HFFc6 (cell line): Measurements from ENCODE around the gene TRIP11. TPM values are rescaled to one million over a fixed set of nuclear protein-coding genes. Genes with fewer than 3 reads are reported as not detected.

Experiments used
- DNase-seq: peaks from one replicate; pipeline ENCODE4 v3.0.0-alpha.2; 2018
- H3K27ac Mint-ChIP-seq: 2 replicates; pipeline ENCODE4 v1.8.0; 2020; ENCODE audit warnings: mild to moderate bottlenecking, mixed read lengths
- H3K27me3 Mint-ChIP-seq: 2 replicates; pipeline ENCODE4 v1.8.0; 2021; ENCODE audit warnings: mild to moderate bottlenecking, moderate library complexity, mixed read lengths; ENCODE audit not compliant: insufficient read depth
- H3K36me3 Mint-ChIP-seq: 2 replicates; pipeline ENCODE4 v1.8.0; 2021; ENCODE audit warnings: low read depth, mixed read lengths
- H3K4me1 Mint-ChIP-seq: 2 replicates; pipeline ENCODE4 v1.8.0; 2020; ENCODE audit warnings: low read depth, mixed read lengths
- H3K4me3 Mint-ChIP-seq: 2 replicates; pipeline ENCODE4 v1.8.0; 2020; ENCODE audit warnings: mild to moderate bottlenecking, moderate library complexity, mixed read lengths
- H3K9me3 Mint-ChIP-seq: 2 replicates; pipeline ENCODE4 v1.8.0; 2020; ENCODE audit warnings: mild to moderate bottlenecking, mixed read lengths
- CTCF ChIP-seq: fragments of 200-600 bp; sonication (generic); IDR thresholded peaks from 2 replicates; pipeline ENCODE4 v1.5.0; 2021; ENCODE audit warnings: antibody characterized with exemption, mild to moderate bottlenecking
- total RNA-seq, 6 experiments: library from RNA; stranded (reverse); fragmentation: NEBNext Ultra II Directional; extraction: Animal tissue kit (Norgen Biotek cat#: 25700); gene quantifications; 2 replicates in 1 of 6; 3 replicates in 5 of 6; pipeline ENCODE4 v1.2.3, GENCODE V29; 2021

TRIP11 gene
- total RNA-seq, 6 experiments from 2014 or later, result 54.6 to 62.0 (median 58.9) TPM

- H3K4me1 Mint-ChIP-seq, result peaks cover 29% of the 10 kb centered on the region
- H3K27me3 Mint-ChIP-seq, result no peaks in the 10 kb centered on the region
- H3K27ac Mint-ChIP-seq, result no peak overlapping the region
- H3K4me3 Mint-ChIP-seq, result no peak overlapping the region
- H3K36me3 Mint-ChIP-seq, result peaks cover 12% of the 10 kb centered on the region; the same call in 1 of the 2 replicates
- no peaks in the 10 kb centered on the region for H3K9me3 Mint-ChIP-seq
- no peak for TF ChIP-seq CTCF
- DNase-seq, result no peak
Observed at GRCh38 chr14:92033906-92034687, 5.8 kb downstream of the TRIP11 start.

GRCh38 chr14:92033433-92033832, 6.4 kb downstream of the TRIP11 start:
- Mint-ChIP-seq H3K27me3 (no peaks in the 10 kb centered on the region), H3K4me1 (peaks cover 27% of the 10 kb centered on the region), H3K36me3 (peaks cover 15% of the 10 kb centered on the region; the same call in 1 of the 2 replicates), H3K9me3 (no peaks in the 10 kb centered on the region), H3K4me3 (no peak overlapping the region), H3K27ac (no peak overlapping the region)
- no peak for DNase-seq
- TF ChIP-seq CTCF, result no peak

GRCh38 chr14:92026548-92027190, 13.2 kb downstream of the TRIP11 start:
- peaks cover 2% of the 10 kb centered on the region; the same call in 1 of the 2 replicates for H3K27me3 Mint-ChIP-seq
- H3K36me3 Mint-ChIP-seq, result peaks cover 16% of the 10 kb centered on the region; the same call in 1 of the 2 replicates
- no peaks in the 10 kb centered on the region for H3K9me3 Mint-ChIP-seq
- no peak overlapping the region for H3K27ac Mint-ChIP-seq
- no peak for TF ChIP-seq CTCF
- no peak overlapping the region for H3K4me3 Mint-ChIP-seq
- H3K4me1 Mint-ChIP-seq, result peaks cover 12% of the 10 kb centered on the region; the same call in 1 of the 2 replicates
- DNase-seq, result no peak

GRCh38 chr14:92022036-92022435, 17.8 kb downstream of the TRIP11 start:
- DNase-seq, result no peak
- no peak for TF ChIP-seq CTCF
- H3K36me3 Mint-ChIP-seq, result peaks cover 7% of the 10 kb centered on the region; the same call in 1 of the 2 replicates
- peaks cover 12% of the 10 kb centered on the region; the same call in 1 of the 2 replicates for H3K4me1 Mint-ChIP-seq
- H3K27me3 Mint-ChIP-seq, result no peaks in the 10 kb centered on the region
- H3K4me3 Mint-ChIP-seq, result no peak overlapping the region
- no peak overlapping the region for H3K27ac Mint-ChIP-seq
- H3K9me3 Mint-ChIP-seq, result no peaks in the 10 kb centered on the region

GRCh38 chr14:92021523-92021922, 18.3 kb downstream of the TRIP11 start:
- H3K9me3 Mint-ChIP-seq, result no peaks in the 10 kb centered on the region
- no peak overlapping the region for H3K27ac Mint-ChIP-seq
- TF ChIP-seq CTCF, result no peak
- H3K36me3 Mint-ChIP-seq, result peaks cover 5% of the 10 kb centered on the region
- DNase-seq, result no peak
- no peak overlapping the region for H3K4me3 Mint-ChIP-seq
- peaks cover 10% of the 10 kb centered on the region; the same call in 1 of the 2 replicates for H3K4me1 Mint-ChIP-seq
- H3K27me3 Mint-ChIP-seq, result no peaks in the 10 kb centered on the region
